HG03469 (cell line): ENCODE measurements around the gene CCDC71L.
A peak's percentile ranks its signal among the peaks of the same experiment; 100 is the strongest.
"Not testable (repeated sequence)": the region's sequence is repeated elsewhere in the genome, so short reads cannot be mapped to it uniquely, and the experiment has no call there.

ENCODE experiments used
- ATAC-seq: cut with Tn5 transposase; IDR thresholded peaks from one replicate; pipeline ENCODE4 v1.9.1; 2021; ENCODE audit warnings: mild to moderate bottlenecking, moderate library complexity, moderate number of reproducible peaks; ENCODE audit not compliant: unreplicated experiment

Gene CCDC71L

GRCh38 chr7:106660862-106661720, at the start of gene CCDC71L:
Gene CCDC71L, minus strand, starts transcription at chr7:106661158. Its CDS starts 262 bp downstream, at chr7:106660896.
- ATAC-seq = peak; percentile 42

- not testable (repeated sequence) for ATAC-seq
These were observed 48.6 kb upstream of the CCDC71L start for GRCh38 chr7:106709604-106710003.

DNA sequence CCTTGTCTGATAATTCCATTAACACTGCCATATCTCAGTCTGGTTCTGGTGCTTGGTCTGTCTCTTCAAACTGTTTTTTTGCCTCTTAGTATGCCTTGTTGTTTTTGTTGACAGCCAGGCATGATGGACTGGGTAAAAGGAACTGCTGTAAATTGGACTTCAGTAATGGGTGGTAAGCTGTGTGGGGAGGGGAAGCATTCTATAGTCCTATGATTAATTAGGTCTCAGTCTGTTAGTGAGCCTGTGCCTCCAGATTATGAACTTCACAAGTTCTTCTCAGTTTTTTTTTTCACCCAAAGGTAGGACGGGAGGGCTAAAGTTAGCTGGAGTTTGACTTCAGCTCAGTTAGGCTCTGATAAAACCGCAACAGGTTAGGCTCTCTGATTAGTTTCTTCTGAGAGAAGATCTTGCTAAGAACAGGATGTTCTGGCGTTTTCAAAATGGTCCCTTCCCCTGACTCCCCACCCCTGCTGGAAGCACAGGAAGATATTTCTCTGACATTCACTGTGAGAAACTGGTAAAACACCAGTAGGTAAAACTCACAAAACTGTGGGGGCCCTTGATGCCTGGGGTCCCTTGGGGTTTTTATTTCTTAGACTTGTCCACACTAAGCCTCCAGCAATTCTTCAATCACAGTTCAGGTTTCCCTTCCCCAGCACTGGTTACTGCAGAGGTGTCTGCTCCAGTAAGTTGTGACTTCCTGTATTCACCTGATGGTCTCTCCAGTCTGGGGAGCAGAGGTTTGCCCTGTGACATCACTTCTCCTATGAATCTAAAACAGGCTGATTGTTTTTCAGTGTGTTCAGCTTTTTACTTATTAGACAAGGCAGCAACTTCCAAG, 43.3 kb upstream of the CCDC71L start:
- no peak for ATAC-seq

DNA sequence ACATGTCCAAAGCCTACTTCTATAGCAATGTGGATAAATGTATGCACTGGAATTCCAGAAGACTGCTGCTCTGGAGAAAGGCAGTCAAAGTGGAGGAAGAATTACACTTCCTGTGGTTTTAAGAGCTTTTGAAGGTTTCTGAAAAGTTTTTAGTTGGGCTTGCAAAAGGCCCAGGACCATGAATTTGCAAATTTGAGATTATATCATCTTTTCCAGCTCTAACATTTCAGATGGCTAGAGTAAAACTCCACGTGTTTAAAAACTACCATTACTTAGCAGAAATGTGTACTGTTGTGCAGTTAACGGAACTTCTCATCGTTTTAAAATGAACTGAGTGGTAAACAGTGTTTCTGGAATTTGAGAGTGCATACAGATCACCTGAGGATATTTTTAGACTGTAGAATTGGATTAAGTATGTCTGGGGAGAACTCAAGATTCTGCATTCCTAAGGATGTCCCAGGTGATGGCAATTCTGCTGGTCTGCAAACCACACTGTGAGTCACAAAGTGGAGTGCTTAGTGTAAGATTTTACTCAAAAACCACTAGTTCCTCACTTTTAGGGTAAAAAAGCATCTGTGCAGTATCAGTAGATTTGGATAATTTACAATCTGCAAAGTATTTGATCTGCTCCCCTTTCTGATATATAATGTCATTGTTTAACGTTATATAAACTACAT, 32.9 kb upstream of the CCDC71L start:
- no peak for ATAC-seq

DNA sequence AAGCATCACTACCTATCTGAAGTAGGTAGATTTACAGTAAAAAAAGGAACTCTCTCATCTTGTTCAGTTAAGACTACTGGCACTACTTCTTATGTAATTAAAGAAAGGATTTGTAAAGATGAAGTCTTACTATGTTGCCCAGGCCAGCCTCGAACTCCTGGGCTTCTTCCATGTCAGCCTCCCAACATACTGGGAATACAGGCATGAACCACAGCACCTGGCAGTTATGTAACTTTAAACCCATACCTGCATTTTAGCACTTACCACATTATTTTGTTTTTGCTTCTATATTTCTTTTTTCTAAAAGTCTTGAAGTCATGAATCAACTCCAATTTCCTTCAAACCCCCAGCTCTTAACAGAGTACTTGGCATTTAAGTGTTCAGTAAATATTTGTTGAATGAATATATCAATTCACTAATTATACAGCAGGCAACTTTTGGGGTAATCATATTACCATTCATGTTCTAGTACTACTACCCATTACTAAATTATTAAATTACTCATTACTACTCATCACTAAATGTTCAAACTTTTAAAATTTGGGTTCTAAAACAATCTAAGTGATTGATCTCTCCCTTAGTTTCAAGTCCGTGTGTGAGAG, 31.6 kb upstream of the CCDC71L start:
- no peak for ATAC-seq

DNA sequence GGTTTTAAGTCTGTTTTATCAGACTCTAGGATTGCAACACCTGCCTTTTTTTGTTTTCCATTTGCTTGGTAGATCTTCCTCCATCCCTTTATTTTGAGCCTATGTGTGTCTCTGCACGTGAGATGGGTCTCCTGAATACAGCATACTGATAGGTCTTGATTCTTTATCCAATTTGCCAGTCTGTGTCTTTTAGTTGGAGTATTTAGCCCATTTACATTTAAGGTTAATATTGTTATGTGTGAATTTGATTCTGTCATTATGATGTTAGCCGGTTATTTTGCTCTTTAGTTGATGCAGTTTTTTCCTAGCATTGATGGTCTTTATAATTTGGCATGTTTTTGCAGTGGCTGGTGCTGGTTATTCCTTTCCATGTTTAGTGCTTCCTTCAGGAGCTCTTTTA, 27.2 kb upstream of the CCDC71L start:
- not testable (repeated sequence) for ATAC-seq

DNA sequence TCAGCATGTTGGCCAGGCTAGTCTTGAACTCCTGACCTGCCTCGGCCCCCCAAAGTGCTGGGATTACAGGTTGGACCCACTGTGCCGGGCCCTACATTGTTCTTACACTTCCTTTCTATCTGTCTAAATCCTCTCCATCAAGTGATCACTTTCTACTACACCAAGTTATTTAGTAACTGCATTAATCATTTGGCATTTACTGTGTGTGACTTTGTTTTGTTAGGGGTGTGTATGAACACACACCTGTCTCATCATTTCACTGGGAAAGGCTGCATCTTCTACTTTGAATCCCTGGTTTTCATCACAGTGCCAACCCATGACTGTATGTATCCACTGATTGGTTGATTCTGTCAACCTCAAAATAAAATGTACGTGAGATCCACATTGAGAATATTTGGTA, 23.0 kb upstream of the CCDC71L start:
- no peak for ATAC-seq

DNA sequence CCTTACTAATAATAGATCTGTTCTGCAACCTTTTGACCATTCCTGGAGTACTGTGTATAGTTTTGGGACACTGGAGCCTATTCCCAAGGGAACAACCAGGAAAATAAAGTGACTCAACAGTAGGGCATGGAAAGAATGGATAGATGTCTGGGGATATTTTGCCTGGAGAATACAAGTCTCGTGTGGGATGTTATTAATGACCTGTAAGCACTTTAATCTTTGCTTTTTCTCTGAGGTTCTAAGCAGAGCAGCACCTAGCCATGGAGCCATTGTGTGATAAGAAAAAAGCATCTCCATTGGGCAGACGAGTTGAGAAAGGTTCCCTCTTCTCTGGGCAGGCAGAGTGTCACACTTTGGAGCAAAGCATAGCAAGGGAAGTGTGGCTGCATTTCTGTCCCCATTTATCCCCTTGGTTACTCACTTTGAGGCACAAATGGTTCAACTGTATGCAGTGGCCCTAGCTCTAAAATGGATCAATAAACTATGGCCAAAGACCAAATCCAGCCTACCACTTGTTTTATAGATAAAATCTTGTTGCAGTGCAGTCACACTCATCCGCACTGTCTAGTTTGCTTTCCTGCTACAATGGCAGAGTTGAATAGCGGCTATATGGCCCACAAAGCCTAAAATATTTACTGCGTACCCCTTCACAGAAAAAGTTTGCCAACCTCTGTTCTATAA, 21.0 kb upstream of the CCDC71L start:
- no peak for ATAC-seq

GRCh38 chr7:106679153-106679931, 18.4 kb upstream of the CCDC71L start:
- peak; percentile 62 for ATAC-seq

- ATAC-seq = no peak
These were observed 17.8 kb upstream of the CCDC71L start for GRCh38 chr7:106678795-106679152.

DNA sequence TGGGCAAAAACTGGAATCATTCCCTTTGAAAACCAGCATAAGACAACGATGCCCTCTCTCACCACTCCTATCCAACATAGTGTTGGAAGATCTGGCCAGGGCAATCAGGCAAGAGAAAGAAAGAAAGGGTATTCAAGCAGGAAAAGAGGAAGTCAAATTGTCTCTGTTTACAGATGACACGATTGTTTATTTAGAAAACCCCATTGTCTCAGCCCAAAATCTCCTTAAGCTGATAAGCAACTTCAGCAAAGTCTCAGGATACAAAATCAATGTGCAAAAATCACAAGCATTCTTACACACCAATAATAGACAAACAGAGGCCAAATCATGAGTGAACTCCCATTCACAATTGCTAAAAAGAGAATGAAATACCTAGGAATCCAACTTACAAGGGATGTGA, 15.5 kb upstream of the CCDC71L start:
- ATAC-seq = not testable (repeated sequence)

GRCh38 chr7:106673688-106674087, 12.7 kb upstream of the CCDC71L start:
- not testable (repeated sequence) for ATAC-seq

DNA sequence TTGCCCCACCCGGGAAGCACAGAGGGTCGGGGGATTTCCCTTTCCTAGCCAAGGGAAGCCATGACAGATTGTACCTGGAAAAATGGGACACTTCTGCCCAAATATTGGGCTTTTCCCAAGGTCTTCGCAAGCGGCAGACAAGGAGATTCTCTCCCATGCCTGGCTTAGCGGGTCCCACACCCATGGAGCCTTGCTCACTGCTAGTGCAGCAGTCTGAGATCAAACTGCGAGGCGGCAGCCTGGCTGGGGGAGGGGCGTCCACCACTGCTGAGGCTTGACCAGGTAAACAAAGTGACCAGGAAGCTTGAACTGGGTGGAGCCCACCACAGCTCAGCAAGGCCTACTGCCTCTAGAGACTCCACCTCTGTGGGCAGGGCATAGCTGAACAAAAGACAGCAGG, 11.0 kb upstream of the CCDC71L start:
- not testable (repeated sequence) for ATAC-seq

DNA sequence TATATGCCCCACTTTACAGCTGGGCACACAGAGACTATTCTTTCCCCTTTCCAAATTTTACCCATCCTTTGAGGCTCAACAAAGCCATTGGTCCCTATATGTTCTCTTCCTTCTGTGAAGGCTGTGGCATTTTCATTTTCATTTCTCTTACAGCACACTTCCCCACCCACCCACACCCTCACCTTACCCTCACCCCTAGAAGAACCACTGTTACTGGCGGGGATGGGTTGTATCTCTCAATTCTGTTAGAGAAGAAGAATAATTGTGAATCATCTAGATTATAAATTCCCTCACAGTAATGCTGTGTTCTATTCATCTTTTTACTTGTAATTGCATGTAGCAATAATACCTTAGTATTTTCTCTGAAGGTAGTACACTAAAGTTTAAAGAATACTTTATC, 10.2 kb upstream of the CCDC71L start:
- ATAC-seq = no peak

GRCh38 chr7:106668861-106669524, 8.0 kb upstream of the CCDC71L start:
- no peak for ATAC-seq

DNA sequence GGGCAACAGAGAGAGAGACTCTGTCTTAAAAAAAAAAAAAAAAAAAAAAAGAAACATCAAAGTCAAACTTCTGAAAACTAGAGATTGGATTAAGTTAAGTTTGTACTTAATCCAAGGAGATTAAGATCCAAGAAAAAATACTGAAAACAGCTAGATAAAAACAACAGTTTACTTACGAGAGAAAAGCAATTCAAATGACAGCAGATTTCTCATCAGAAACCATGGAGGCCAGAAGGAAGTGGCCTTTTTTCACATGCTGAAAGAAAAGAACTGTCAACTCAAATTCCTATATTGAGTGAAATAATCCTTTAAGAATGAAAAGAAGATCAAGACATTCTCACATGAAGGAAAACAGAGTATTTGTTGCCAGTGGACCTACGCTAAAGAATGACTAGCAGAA, 5.4 kb upstream of the CCDC71L start:
- no peak for ATAC-seq

GRCh38 chr7:106664343-106664742, 3.4 kb upstream of the CCDC71L start:
- no peak for ATAC-seq

GRCh38 chr7:106659963-106660861, 746 bp downstream of the CCDC71L start:
- peak; percentile 44 for ATAC-seq
